ENCODE measurements around the gene CD22.

CD22 gene

GRCh38 chr19:35392742-35393715, 64.0 kb downstream of the CD22 start:
- DNase-seq: no peak

DNA sequence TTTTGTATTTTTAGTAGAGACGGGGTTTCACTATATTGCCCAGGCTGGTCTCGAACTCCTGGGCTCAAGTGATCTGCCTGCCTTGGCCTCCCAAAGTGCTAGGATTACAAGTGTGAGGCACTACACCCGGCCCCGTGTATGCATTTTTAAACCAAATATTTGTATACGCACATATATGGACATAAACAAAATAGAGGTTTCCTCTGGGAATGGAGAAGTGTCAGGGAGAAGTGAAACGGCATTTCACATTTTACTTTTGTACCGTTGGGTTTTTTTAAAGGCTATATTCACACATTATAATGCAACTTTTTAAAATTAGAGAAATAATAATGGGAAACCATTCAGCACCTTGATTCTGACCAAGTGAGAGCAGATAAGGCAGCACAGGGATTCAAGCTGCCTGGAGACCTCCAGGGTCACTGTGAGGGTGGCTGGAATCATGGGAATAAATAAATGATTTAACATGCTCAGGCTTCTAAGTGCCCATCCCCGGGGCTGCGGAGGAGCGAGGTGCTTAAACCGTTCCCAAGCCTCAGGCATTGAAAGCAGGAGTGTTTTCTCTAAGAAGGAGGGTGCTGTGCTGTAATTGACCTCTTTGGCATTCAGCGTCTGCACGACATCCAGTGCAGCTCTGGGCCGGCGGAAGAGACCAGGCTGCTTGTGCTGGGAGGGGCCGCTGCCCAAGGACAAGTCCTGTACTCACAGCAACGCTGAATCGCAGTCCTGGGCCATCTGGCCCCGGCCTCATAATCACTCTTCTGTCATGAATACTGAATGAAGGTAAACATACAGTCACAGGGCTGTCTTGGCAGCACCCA, 66.6 kb downstream of the CD22 start:
- peak; percentile 50 for DNase-seq

GRCh38 chr19:35396240-35396885, 67.4 kb downstream of the CD22 start:
- DNase-seq: no peak

Data from NCI-H2171 treated with DMSO at 0.1 percent for 48 hours (cell line).